ENCODE results near the gene XNDC1N.
"Not testable (repeated sequence)": the region's sequence is repeated elsewhere in the genome, so short reads cannot be mapped to it uniquely, and the experiment has no call there.

Gene XNDC1N

GRCh38 chr11:71931245-71931602 lies 2.8 kb upstream of the XNDC1N start:
- no peak for FAIRE-seq

DNA sequence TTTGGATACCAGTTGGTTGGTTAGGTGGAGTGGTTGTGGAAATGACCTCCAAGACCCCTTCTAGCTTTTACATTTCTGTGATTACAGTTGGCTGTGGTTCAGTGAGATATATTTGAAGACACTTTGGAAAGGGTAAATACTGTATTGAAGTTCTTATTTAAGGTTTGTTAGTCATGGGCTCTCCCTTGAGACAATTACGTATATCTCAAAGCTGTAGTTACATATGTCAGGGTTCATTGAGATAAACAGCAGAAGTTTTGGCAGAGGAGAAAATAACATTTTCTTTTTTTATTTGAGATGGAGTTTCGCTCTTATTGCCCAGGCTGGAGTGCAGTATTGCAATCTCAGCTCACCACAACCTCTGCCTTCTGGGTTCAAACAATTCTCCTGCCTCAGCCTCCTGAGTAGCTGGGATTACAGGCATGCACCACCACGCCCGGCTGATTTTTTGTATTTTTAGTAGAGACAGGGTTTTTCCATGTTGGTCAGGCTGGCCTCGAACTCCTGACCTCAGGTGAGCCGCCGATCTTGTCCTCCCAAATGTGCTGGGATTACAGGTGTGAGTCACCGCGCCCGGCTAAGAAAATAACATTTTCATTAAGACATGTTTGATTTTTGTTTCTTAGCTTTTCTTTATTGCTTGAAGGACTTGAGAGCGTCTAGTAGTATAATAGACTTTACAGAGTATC lies 2.3 kb upstream of the XNDC1N start:
- FAIRE-seq: no peak

GRCh38 chr11:71929491-71929890 lies 1.1 kb upstream of the XNDC1N start:
- no peak for FAIRE-seq

DNA sequence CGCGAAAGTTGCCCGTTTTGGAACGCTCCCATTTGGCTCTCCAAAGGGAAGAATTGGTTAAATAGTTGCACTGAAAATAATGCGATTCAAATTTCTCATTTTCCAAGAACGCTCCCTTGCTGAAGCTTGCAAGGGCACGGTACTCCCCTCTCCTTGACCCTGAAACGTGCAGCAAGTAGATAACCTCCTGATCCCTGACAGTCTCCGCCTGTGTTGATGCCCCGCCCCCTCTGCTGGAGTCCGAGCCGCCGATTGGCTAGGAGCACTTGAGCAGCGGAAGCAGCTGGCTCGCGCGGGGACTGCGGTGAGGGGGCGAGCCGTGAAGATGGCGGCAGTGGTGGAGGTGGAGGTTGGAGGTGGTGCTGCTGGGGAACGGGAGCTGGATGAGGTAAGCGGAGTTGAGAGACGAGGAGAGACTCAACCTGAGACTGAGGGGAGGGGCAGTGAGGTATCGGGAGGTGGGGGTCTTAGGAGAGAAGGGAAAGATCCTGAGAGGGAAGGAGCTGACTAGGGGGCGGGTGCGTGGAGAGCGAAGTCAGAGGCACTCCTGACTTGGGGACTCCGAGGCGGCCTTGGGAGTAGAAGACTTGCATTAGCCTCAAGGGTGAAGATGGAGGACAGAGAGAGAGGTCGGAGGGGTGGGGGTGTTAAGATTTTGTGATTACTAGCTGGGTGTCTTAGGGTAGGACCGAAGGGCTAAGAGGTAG lies 496 bp upstream of the XNDC1N start, which contains the start of gene RNF121:
TSS of gene RNF121 (plus strand) at position 310 of the 707 bp plus-strand sequence. CDS start at position 326, 16 bp downstream.
- FAIRE-seq: no peak

- FAIRE-seq: no peak
These were observed 10.7 kb downstream of the XNDC1N start for GRCh38 chr11:71917646-71918140.

DNA sequence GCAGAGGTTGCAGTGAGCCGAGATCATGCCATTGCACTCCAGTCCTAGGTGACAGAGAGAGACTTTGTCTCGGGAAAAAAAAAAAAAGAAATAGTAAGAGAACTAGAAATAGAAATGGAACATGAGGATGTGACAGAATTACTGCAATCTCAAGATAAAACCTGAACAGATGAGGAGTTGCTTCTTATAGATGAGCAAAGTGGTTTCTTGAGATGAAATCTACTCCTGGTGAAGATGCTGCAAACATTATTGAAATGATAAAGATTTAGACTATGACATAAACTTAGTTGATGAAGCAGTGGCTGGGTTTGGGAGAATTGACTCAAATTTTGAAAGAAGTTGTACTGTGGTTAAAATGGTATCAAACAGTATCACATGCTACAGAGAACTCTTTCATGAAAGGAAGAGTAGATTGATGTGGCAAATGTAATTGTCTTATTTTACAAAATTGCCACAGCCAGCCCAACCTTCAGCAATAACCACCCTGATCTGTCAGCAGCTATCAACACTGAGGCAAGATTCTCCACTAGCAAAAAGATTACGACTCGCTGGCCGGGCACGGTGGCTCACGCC lies 13.7 kb downstream of the XNDC1N start:
- no peak for FAIRE-seq

GRCh38 chr11:71913756-71914526 lies 14.5 kb downstream of the XNDC1N start:
- FAIRE-seq: no peak

GRCh38 chr11:71911986-71912340 lies 16.4 kb downstream of the XNDC1N start:
- not testable (repeated sequence) for FAIRE-seq

- FAIRE-seq: not testable (repeated sequence)
These were observed 16.9 kb downstream of the XNDC1N start for GRCh38 chr11:71911321-71911985.

DNA sequence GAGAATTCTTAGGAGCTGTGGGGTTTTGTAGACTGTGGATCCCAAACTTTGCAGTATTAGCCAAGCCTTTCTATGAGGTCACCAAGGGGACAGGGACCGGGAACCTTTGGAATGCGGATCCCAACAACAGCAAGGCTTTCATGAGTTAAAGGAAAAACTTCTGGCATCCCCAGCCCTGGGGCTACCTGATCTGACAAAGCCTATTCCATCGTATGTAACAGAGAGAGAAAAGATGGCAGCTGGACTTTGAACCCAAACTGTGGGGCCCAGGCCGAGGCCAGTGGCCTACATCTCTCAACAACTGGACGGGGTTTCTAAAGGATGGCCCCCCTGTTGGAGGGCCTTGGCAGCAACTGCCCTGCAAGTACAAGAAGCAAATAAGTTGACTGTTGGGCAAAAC lies 17.6 kb downstream of the XNDC1N start:
- FAIRE-seq: not testable (repeated sequence)

DNA sequence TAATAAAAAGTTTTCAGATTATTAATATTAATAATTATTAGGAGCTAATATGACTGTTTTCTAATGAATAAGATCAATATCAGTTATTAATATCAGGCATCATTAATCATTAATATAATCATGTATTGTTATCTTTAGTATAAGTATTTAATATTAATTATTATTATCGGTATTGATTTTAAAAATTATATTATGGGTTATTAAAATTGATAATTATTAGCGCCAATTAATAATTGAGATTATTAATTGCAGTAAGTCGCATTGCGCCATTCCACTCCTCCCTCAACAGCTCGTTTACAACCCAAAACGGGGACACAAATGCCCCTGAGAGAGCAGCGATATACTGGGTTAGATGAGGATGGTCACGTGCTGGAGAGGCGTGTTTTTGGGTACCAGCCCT lies 20.2 kb downstream of the XNDC1N start:
- no peak for FAIRE-seq

- not testable (repeated sequence) for FAIRE-seq
These were observed 27.3 kb downstream of the XNDC1N start for GRCh38 chr11:71901137-71901536.

DNA sequence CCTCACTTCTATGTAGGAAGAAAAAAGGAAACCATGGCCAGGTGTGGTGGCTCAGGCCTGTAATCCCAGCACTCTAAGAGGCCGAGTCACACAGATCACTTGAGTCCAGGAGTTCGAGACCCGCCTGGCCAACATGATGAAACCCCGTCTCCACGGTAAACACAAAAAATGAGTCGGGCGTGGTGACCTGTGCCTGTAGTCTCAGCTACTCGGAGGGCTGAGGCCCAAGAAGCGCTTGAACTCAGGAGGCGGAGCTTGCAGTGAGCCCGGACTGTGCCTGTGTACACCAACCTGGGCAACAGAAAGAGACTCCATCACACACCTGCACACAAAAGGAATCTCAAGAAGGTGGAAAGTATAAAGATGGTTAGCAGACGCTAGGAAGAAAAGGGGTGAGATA lies 32.4 kb downstream of the XNDC1N start:
- no peak for FAIRE-seq

DNA sequence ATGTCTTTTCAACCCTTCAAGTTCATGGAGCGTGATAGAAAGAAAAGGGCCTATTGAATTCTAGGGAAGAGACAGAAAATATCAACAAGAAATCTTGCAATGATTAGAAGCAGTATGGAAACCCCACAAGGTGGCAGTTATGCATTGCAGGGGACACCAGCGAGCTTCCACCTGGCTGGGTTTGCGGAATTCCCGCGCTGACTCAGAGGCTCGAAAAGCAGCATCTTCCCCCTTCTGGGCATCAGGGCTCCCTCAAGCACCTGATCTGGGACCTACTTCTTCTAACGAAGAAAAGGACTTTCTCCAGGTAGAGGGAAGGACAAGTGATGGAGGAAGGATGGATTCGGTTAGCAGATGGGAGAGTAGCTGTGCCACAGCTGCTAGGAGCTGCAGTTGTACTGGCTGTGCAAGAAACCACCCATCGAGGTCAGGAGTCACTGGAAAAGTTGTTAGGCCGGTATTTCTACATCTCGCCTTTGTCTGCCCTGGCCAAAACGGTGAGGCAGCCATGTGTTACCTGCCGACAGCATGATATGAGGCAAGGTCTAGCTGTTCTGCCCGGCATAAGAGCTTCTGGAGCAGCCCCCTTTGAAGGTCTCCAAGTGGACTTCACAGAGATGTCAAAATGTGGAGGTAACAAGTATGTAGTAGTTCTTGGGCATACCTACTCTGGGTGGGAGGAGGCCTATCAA lies 39.1 kb downstream of the XNDC1N start:
- not testable (repeated sequence) for FAIRE-seq

DNA sequence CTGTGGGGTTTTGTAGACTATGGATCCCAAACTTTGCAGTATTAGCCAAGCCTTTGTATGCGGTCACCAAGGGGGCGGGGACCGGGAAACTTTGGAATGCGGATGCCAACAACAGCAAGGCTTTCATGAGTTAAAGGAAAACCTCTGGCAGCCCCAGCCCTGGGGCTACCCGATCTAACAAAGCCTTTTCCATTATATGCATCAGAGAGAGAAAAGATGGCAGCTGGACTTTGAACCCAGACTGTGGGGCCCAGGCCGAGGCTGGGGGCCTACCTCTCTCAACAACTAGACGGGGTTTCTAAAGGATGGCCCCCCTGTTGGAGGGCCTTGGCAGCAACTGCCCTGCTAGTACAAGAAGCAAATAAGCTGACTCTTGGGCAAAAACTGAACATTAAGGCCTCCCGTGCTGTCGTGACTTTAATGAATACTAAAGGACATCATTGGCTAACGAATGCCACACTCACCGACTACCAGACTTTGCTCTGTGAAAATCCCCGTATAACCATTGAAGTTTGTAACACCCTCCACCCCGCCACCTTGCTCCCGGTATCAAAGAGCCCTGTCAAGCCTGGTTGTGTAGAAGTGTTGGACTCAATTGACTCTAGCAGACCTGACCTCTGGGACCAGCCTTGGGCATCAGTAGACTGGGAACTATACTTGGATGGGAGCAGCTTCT lies 39.9 kb downstream of the XNDC1N start:
- not testable (repeated sequence) for FAIRE-seq

DNA sequence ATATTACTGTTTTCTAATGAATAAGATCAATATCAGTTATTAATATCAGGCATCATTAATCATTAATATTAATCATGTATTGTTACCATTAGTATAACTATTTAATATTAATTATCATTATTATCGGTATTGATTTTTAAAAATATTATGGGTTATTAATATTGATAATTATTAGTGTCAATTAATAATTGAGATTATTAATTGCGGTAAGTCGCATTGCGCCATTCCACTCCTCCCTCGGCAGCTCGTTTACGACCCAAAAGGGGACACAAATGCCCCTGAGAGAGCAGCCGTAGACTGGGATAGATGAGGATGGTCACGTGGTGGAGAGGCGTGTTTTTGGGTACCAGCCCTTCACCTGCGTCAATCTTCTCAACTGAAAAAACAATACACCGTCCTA lies 42.6 kb downstream of the XNDC1N start:
- not testable (repeated sequence) for FAIRE-seq

All from colon (tissue), 2 donors.